GM19025 (cell line): ENCODE results near the gene PYURF.

Experiments used
- ATAC-seq: cut with Tn5 transposase; IDR thresholded peaks from one replicate; pipeline ENCODE4 v1.9.1; 2021; ENCODE audit warnings: mild to moderate bottlenecking, low read depth, moderate library complexity; ENCODE audit not compliant: unreplicated experiment

The PYURF gene

GRCh38 chr4:88514557-88515511 is 8.7 kb downstream of the PYURF start:
- no peak for ATAC-seq

- no peak for ATAC-seq
Observed at GRCh38 chr4:88511236-88511635, 12.3 kb downstream of the PYURF start.

GRCh38 chr4:88503344-88503743 is 20.2 kb downstream of the PYURF start:
- no peak for ATAC-seq

GRCh38 chr4:88497859-88498409 is 25.6 kb downstream of the PYURF start:
- no peak for ATAC-seq

DNA sequence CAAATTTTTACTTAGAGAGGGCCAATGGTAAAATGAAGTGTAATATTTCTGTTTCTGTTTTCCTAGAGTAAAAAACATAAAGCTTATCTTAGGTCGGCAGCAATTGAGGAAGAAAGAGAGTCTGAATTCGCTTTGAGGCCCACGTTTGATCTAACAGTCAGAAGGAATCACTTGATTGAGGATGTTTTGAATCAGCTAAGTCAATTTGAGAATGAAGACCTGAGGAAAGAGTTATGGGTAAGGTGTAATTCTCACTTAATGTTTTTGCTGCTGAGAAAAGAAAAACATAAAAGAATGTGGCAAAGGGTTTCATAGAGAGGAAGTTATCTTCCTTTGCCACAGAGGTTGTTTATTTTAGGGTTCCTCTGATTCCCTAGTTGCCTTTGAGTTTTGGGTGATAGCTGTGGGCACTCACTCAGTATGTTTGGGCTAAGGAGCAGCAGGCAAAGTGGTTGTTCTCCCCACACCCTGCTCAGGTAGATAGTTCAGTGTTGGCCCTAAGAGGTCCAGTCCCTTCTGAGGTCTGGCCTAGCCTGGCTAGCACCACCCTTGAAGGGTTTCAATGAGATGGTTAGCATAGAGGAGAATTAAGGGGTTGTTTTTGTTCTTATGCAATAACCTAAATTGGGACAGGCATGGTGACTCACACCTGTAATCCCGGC is 34.3 kb downstream of the PYURF start:
- ATAC-seq, result no peak

DNA sequence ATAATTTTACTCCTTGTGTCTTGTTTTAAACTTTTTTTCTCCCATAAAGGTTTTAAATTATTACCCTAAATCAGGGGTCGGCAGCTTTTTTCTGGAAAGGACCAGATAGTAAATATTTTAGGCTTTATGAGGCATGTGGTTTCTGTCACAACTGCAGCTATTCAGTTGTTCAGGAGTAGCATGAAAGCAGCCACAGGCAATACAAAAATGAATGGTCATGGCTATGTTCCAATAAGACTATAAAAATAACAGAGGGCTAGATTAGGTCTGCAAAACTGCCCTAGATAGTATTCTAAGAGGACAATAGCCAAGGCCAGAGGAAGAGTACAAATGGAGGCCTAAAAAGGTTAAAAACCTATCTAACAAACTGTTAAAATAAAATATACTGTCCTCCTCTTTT is 42.0 kb downstream of the PYURF start:
- no peak for ATAC-seq

DNA sequence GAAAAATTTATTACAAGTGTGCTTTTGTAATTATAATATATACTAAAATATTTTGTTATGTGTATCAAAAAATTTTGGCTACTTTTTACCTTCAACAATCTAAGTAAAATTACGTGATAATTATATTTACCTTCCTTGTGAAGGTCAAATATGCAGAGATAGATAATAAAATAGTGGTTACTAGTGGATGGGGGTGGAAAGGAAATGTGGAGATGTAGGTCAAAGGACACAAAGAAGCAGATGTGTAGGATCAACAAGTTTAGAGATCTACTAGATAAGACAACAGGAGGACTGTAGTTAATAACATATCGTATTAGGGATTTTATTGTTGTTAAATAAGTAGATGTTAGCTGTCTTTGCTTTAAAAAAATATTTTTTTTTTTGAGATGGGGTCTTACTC is 45.3 kb downstream of the PYURF start:
- ATAC-seq, result no peak

- ATAC-seq, result no peak
Observed at GRCh38 chr4:88477229-88477860, 46.2 kb downstream of the PYURF start.
